Mucosa of rectum (tissue), 2 donors: ENCODE measurements around the gene TNFRSF19.

Experiments used
- H3K27ac ChIP-seq, 2 donors: one replicate each; pipeline ENCODE4 v1.7.0; 2013; ENCODE audit warnings: inconsistent platforms in 2 of 2, low read depth in 2 of 2, low read length in 2 of 2
- H3K27me3 ChIP-seq, 2 donors: one replicate each; pipeline ENCODE4 v1.7.0; 2013; ENCODE audit warnings: low read length in 2 of 2; ENCODE audit not compliant: control insufficient read depth in 2 of 2, insufficient read depth in 2 of 2
- H3K36me3 ChIP-seq, 2 donors: one replicate each; pipeline ENCODE4 v1.7.0; 2013; ENCODE audit warnings: low read length in 2 of 2; ENCODE audit not compliant: control insufficient read depth in 2 of 2, insufficient read depth in 2 of 2
- H3K4me1 ChIP-seq, 2 donors: one replicate each; pipeline ENCODE4 v1.7.0; 2013; ENCODE audit warnings: low read length in 2 of 2, mild to moderate bottlenecking in 1 of 2; ENCODE audit not compliant: control insufficient read depth in 2 of 2, insufficient read depth in 2 of 2
- H3K4me3 ChIP-seq, 2 donors: one replicate each; pipeline ENCODE4 v1.7.0; 2013; ENCODE audit warnings: low read length in 2 of 2
- H3K9ac ChIP-seq, 2 donors: one replicate each; pipeline ENCODE4 v1.7.0; 2013; ENCODE audit warnings: low read length in 2 of 2, low read depth in 1 of 2, mild to moderate bottlenecking in 1 of 2
- H3K9me3 ChIP-seq, 2 donors: one replicate each; pipeline ENCODE4 v1.7.0; 2013; ENCODE audit warnings: low read length in 2 of 2; ENCODE audit not compliant: control insufficient read depth in 2 of 2
- donor health status: healthy.
- donor health status: Normal muscosa, but diverticular disease.

Gene TNFRSF19

GRCh38 chr13:23623394-23623793, 53.2 kb downstream of the TNFRSF19 start:
- no peak overlapping the region for H3K9ac ChIP-seq
- H3K27ac ChIP-seq: no peak overlapping the region
- no peaks in the 10 kb centered on the region for H3K4me1 ChIP-seq
- no peaks in the 10 kb centered on the region for H3K27me3 ChIP-seq
- no peak overlapping the region for H3K4me3 ChIP-seq
- H3K9me3 ChIP-seq: no peaks in the 10 kb centered on the region
- no peaks in the 10 kb centered on the region for H3K36me3 ChIP-seq

GRCh38 chr13:23626700-23627099, 56.5 kb downstream of the TNFRSF19 start:
- no peaks in the 10 kb centered on the region for H3K9me3 ChIP-seq
- H3K9ac ChIP-seq: no peak overlapping the region
- no peaks in the 10 kb centered on the region for H3K27me3 ChIP-seq
- no peak overlapping the region for H3K4me3 ChIP-seq
- H3K36me3 ChIP-seq: no peaks in the 10 kb centered on the region
- H3K27ac ChIP-seq: no peak overlapping the region
- no peaks in the 10 kb centered on the region for H3K4me1 ChIP-seq

DNA sequence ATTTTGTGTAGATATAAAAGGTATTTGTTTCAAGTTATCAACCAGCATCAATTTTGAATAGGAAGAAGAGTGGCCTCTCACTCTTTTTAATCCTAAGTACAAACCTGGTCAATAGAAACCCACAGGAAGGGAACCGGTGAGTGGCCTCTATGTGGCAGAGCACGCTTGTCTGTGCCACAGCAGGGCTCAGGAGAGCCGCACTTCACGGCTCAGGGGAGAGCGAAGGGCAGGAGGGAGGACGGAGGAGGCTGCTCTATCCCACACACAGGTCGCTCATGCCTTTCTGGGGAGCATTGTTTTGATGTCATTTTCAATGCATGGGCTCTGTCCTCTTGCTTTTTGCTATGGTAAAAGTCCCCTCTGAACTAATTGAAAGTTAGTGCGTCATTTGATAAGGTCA, 57.2 kb downstream of the TNFRSF19 start:
- Histone ChIP-seq H3K27me3 (no peaks in the 10 kb centered on the region), H3K4me3 (no peak overlapping the region), H3K4me1 (no peaks in the 10 kb centered on the region), H3K9ac (no peak overlapping the region), H3K27ac (no peak overlapping the region), H3K9me3 (no peaks in the 10 kb centered on the region), H3K36me3 (no peaks in the 10 kb centered on the region)

GRCh38 chr13:23628250-23628649, 58.0 kb downstream of the TNFRSF19 start:
- H3K9ac ChIP-seq: no peak overlapping the region
- no peak overlapping the region for H3K4me3 ChIP-seq
- H3K4me1 ChIP-seq: no peaks in the 10 kb centered on the region
- no peaks in the 10 kb centered on the region for H3K36me3 ChIP-seq
- H3K27me3 ChIP-seq: no peaks in the 10 kb centered on the region
- H3K9me3 ChIP-seq: no peaks in the 10 kb centered on the region
- no peak overlapping the region for H3K27ac ChIP-seq

GRCh38 chr13:23628765-23629565, 58.8 kb downstream of the TNFRSF19 start:
- Histone ChIP-seq H3K27ac (no peak overlapping the region), H3K4me3 (no peak overlapping the region), H3K9me3 (no peaks in the 10 kb centered on the region), H3K4me1 (no peaks in the 10 kb centered on the region), H3K9ac (no peak overlapping the region), H3K27me3 (no peaks in the 10 kb centered on the region), H3K36me3 (no peaks in the 10 kb centered on the region)

GRCh38 chr13:23629566-23630272, 59.5 kb downstream of the TNFRSF19 start:
- Histone ChIP-seq H3K4me3 (no peak overlapping the region), H3K27me3 (no peaks in the 10 kb centered on the region), H3K9ac (no peak overlapping the region), H3K9me3 (no peaks in the 10 kb centered on the region), H3K27ac (no peak overlapping the region), H3K36me3 (no peaks in the 10 kb centered on the region), H3K4me1 (no peaks in the 10 kb centered on the region)

DNA sequence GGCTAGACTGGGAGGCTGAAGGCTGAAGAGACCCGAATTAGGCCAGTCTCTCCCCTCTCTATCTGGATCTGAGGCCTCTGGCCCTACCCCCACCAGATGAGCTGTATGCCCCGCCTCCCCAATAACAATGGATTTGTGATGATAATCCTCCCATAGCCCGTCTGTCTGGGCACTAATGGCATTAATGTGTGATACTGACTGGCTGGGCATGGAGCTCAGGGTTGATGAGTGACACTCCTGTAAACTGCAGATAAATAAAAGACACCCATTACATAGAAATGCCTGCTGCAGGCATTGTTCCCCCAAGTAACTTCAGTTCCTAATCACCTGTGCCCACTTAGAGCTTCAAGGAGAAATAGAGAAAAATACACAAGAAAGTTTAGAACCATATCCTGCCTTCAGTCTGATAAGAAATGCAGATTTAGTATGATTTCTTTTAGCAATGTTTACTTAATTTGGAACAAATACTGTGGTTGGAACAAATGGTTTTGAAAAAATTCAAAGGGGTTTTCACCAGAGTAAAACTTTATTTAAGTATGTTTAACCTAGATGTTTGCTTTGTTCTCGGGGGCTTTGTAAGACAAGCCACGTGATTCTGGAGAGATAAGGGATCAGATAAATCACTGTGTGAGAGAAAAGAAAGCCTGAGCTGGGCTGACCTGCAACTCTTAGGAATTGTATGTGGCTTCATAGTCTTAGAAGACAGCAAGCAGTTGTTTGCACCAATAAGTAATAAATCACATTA, 60.3 kb downstream of the TNFRSF19 start:
- Histone ChIP-seq H3K27me3 (no peaks in the 10 kb centered on the region), H3K9me3 (no peaks in the 10 kb centered on the region), H3K36me3 (no peaks in the 10 kb centered on the region), H3K4me1 (no peaks in the 10 kb centered on the region), H3K9ac (no peak overlapping the region), H3K27ac (no peak overlapping the region), H3K4me3 (no peak overlapping the region)

- Histone ChIP-seq H3K4me3 (no peak overlapping the region), H3K27ac (no peak overlapping the region)
These were observed 61.3 kb downstream of the TNFRSF19 start for GRCh38 chr13:23631311-23632047.

GRCh38 chr13:23632048-23632582, 61.9 kb downstream of the TNFRSF19 start:
- Histone ChIP-seq H3K36me3 (no peaks in the 10 kb centered on the region), H3K9me3 (no peaks in the 10 kb centered on the region), H3K27me3 (no peaks in the 10 kb centered on the region), H3K9ac (no peak overlapping the region), H3K27ac (no peak overlapping the region), H3K4me1 (no peaks in the 10 kb centered on the region), H3K4me3 (no peak overlapping the region)

More at GRCh38 chr13:23631311-23632047, 61.3 kb downstream of the TNFRSF19 start:
- no peaks in the 10 kb centered on the region for H3K27me3 ChIP-seq
- H3K9ac ChIP-seq: no peak overlapping the region
- no peaks in the 10 kb centered on the region for H3K9me3 ChIP-seq
- no peaks in the 10 kb centered on the region for H3K4me1 ChIP-seq
- H3K36me3 ChIP-seq: no peaks in the 10 kb centered on the region
